Esophagus squamous epithelium (tissue), 5 donors: ENCODE results near the gene GTF2IRD2. TPM values are rescaled to one million over a fixed set of nuclear protein-coding genes. Genes with fewer than 3 reads are reported as not detected.
"Not testable (repeated sequence)": the region's sequence is repeated elsewhere in the genome, so short reads cannot be mapped to it uniquely, and the experiment has no call there.

Source experiments
- DNase-seq: peaks from one replicate; lab custom pipeline; 2025; lab: John Stamatoyannopoulos, UW
- H3K27ac ChIP-seq, 4 donors: fragments of 200-600 bp; sonication (generic); one replicate each; pipeline ENCODE4 v1.5.1; 2016 to 2019; ENCODE audit warnings: mild to moderate bottlenecking in 1 of 4
- H3K27me3 ChIP-seq, 4 donors: fragments of 200-600 bp; sonication (generic); 1 replicate in 3 of 4; 2 replicates in 1 of 4; pipeline versions ENCODE4 v1.5.1 to v1.6.0; 2017 to 2021; ENCODE audit warnings: antibody characterized with exemption in 1 of 4
- H3K36me3 ChIP-seq, 3 donors: fragments of 200-600 bp; sonication (generic); one replicate each; pipeline ENCODE4 v1.5.1; 2016 to 2019
- H3K4me1 ChIP-seq, 3 donors: fragments of 200-600 bp; sonication (generic); one replicate each; pipeline ENCODE4 v1.5.1; 2017 to 2019
- H3K4me3 ChIP-seq, 4 donors: fragments of 200-600 bp; sonication (generic); 1 replicate in 3 of 4; 2 replicates in 1 of 4; pipeline ENCODE4 v1.5.1; 2016 to 2019; ENCODE audit warnings: mild to moderate bottlenecking in 2 of 4, moderate library complexity in 1 of 4
- H3K9me3 ChIP-seq, 3 donors: fragments of 200-600 bp; sonication (generic); one replicate each; pipeline ENCODE4 v1.5.1; 2016 to 2019
- POLR2A ChIP-seq, 4 donors: fragments of 450-650 bp; IDR thresholded peaks; one replicate each; pipeline ENCODE4 v1.6.1; 2017; ENCODE audit warnings: antibody characterized with exemption in 4 of 4, mild to moderate bottlenecking in 4 of 4, moderate library complexity in 3 of 4
- WGBS, 2 donors: methylation state at CpG; one replicate each; pipeline ENCODE4 v1.1.5; 2018; 5-methylcytosine and 5-hydroxymethylcytosine counted together
- intact Hi-C: fragments of 100-400 bp; cut with DNase I; formaldehyde crosslinking; loops from one replicate; pipeline ENCODE4 v1.15.0; 2022
- total RNA-seq, 4 donors: library from RNA; depleted of rRNA; stranded (reverse); fragments of >200 nt; gene quantifications; one replicate each; pipeline ENCODE4 v1.1.0, GENCODE V29; 2016
- donor health status: DM: yes; HTN: yes; CAD: no.

The GTF2IRD2 gene
- 10 to 100 TPM in 1 of 4 donors, 1 to 10 TPM in 3; 3.3 to 19.5 (median 6.4) TPM for total RNA-seq

DNA sequence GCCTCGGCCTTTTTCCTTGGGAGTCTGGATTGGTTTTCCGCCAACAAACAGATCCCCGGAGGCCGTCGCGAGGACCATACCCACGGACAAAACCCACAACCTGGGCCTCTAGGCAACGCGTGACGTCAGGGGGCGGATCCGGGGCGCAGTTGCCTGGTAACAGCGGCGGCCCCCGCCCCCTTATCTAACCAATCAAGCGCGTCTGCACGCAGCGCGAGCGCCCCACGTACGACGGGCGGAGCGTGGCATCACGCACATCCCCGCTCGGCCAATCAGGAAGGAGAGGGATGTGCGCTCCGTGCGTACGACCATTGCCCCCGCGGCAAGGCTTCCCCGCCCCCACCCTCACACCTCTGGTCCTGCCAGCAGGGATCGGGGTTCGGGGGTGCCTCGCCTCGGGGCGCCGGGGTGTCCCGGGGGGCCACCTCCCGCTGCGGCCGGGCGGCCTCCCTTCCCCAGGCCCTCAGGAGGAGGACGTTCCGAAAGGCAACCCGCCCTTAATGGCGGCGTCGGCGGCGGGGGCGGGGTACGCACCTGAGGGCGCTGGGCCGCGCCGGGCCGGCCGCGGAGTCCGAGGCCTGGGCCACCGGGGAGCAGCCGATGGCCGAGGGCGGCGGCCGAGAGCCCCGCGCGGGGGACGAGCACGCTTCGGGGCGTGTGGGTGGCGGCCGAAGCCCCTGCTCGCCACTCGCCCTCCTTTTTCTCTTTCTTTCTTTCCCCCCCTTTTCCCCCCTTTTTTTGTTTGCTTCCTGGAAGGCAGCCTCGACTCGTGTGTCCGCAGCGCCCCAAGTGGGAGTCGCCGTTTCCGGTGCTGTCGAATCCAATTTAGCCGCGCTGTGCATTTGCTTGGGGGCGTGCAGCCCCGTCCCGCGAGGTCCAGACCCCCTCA lies at the start of gene GTF2IRD2:
TSS of gene GTF2IRD2 (minus strand) at position 773 of the 889 bp plus-strand sequence. CDS start 15,227 bp downstream, outside the sequence.
- H3K36me3 ChIP-seq, DNase-seq, intact Hi-C loops, H3K4me1 ChIP-seq, H3K27me3 ChIP-seq, H3K9me3 ChIP-seq: not testable (repeated sequence)
- peak within 1 kb of the TSS in 2 of 4 donors; percentile 25 to 54 for H3K4me3 ChIP-seq
- peak within 1 kb of the TSS in 2 of 4 donors; percentile 86 to 93 for H3K27ac ChIP-seq
- peak in 1 of 4 donors; percentile 14 for TF ChIP-seq POLR2A (IDR thresholded peaks at IDR 0.05)
- no CpG with 5 or more reads among the region's 97 CpGs for WGBS, 2 donors

- WGBS, 2 donors: no CpG with 5 or more reads among the region's 84 CpGs
- TF ChIP-seq POLR2A (IDR thresholded peaks at IDR 0.05): peak in 3 of 4 donors; percentile 6 to 63 (median 48)
- peak overlapping the region; percentile 36 to 73 (median 63) for H3K4me3 ChIP-seq
These were observed 39.0 kb upstream of the GTF2IRD2 start for GRCh38 chr7:74890158-74891123.

DNA sequence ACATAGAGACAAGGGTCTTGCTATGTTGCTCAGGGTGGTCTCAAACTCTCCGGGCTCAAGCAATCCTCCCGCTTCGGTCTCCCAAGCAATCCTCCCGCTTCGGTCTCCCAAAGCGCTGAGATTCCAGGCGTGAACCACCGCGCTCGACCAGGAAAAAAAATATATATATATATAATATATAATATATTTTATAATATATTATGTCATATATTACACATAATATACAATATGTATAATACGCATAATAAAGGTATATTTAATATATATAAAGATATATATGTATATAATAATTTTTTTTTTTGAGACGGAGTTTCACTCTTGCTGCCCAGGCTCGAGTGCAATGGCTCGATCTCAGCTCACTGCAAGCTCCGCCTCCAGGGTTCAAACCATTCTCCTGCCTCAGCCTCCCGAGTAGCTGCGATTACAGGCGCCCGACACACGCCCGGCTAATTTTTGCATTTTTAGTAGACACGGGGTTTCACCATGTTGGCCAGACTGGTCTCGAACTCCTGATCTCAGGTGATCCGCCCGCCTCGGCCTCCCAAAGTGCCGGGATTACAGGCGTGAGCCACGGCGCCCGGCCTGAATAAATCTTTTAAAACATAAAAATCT lies 38.2 kb upstream of the GTF2IRD2 start:
- H3K9me3 ChIP-seq, H3K4me1 ChIP-seq, H3K36me3 ChIP-seq, DNase-seq, intact Hi-C loops, H3K27me3 ChIP-seq, H3K27ac ChIP-seq: not testable (repeated sequence)
- H3K4me3 ChIP-seq: peak overlapping the region in 2 of 4 donors; percentile 19 to 30
- 70 to 80% methylated on average over 2 to 11 of the region's 31 CpGs for WGBS, 2 donors

More at GRCh38 chr7:74890158-74891123, 39.0 kb upstream of the GTF2IRD2 start:
- peak; percentile 22 for DNase-seq
- H3K36me3 ChIP-seq, H3K9me3 ChIP-seq, H3K4me1 ChIP-seq, intact Hi-C loops, H3K27me3 ChIP-seq: not testable (repeated sequence)
- peak overlapping the region; percentile 76 to 91 (median 90) for H3K27ac ChIP-seq

GRCh38 chr7:74885295-74885694 lies 33.9 kb upstream of the GTF2IRD2 start:
- DNase-seq, intact Hi-C loops, H3K27ac ChIP-seq, H3K4me1 ChIP-seq, H3K27me3 ChIP-seq, H3K4me3 ChIP-seq, H3K9me3 ChIP-seq: not testable (repeated sequence)
- peaks cover 0 to 25% (median 0%) of the 10 kb centered on the region in 3 donors for H3K36me3 ChIP-seq
- no CpG with 5 or more reads among the region's 3 CpGs for WGBS, 2 donors

- H3K4me3 ChIP-seq, H3K9me3 ChIP-seq, H3K27ac ChIP-seq, H3K4me1 ChIP-seq, H3K27me3 ChIP-seq, intact Hi-C loops, DNase-seq: not testable (repeated sequence)
- 83 to 100% methylated on average over 1 to 9 of the region's 9 CpGs for WGBS, 2 donors
- peaks cover 0 to 29% (median 0%) of the 10 kb centered on the region in 3 donors for H3K36me3 ChIP-seq
These were observed 30.7 kb upstream of the GTF2IRD2 start for GRCh38 chr7:74882110-74882509.

DNA sequence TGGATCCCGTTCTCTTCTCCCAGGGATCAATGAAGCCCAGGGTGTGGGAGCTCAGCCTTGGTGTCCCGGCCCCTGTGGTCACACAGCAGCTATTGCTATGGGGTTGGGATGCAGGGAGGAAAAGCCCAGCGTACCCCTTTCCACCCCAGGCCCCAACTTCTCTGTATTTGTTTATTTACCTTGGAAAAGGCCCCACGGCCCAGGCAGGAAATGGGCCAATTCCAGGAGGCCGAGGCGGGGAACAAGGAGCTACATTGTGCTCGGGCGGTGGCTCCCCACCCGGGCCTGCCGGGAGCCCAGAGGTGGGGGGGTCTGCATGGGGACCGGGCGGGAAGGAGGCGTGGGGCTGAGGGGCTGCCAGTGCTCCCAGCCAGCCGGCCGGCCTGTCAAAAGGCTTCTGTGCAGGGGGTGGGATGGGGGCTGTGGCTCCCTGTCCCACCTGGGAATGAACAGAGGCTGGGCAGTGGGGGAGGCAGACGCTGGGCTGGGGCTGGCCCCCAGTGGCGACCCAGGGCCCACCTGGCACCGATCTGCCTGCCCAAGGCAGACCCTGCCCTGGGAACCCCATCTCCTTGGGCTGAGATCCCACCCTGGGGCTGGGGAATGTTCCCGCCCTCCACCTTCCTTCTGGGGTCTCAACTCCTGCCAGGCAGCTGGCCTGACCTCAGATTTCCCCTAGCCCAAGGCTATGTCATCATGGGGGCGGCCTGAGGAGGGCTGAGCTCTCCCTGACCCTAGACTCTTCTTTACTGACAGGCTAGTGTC lies 23.5 kb upstream of the GTF2IRD2 start:
- intact Hi-C loops, H3K4me1 ChIP-seq, H3K9me3 ChIP-seq, H3K36me3 ChIP-seq, H3K4me3 ChIP-seq, DNase-seq, H3K27me3 ChIP-seq: not testable (repeated sequence)
- WGBS, 2 donors: no CpG with 5 or more reads among the region's 20 CpGs
- peak overlapping the region in 2 of 4 donors; percentile 33 to 44 for H3K27ac ChIP-seq

GRCh38 chr7:74874104-74874747 lies 22.8 kb upstream of the GTF2IRD2 start:
- DNase-seq, H3K27me3 ChIP-seq, H3K9me3 ChIP-seq, intact Hi-C loops, H3K27ac ChIP-seq, H3K36me3 ChIP-seq, H3K4me3 ChIP-seq, H3K4me1 ChIP-seq: not testable (repeated sequence)
- 80% methylated on average over 1 of the region's 10 CpGs; no CpG with 5 or more reads in 1 of the 2 donors for whole genome bisulfite sequencing, 2 donors

DNA sequence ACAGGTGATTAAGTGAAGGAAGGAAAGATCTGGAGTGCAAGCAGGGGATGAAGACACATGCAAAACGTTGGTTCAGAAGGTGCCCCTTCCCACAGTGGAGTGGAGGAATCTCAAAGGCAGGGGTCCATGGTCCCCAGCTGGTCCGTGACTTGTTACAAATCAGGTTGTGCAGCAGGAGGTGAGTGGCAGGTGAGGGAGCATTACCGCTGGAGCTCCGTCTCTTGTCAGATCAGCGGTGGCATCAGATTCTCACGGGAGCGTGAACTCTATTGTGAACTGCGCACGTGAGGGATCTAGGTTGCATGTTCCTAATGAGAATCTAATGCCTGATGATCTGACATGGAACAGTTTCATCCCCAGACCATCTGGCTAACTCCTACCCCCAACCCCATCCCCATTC lies 21.1 kb upstream of the GTF2IRD2 start:
- H3K4me3 ChIP-seq, H3K9me3 ChIP-seq, H3K27me3 ChIP-seq, DNase-seq, H3K36me3 ChIP-seq, H3K27ac ChIP-seq, H3K4me1 ChIP-seq, intact Hi-C loops: not testable (repeated sequence)
- 77 to 87% methylated on average over 4 to 6 of the region's 9 CpGs for WGBS, 2 donors

- H3K9me3 ChIP-seq, H3K27ac ChIP-seq, DNase-seq, H3K4me1 ChIP-seq, H3K27me3 ChIP-seq, intact Hi-C loops, H3K4me3 ChIP-seq, H3K36me3 ChIP-seq: not testable (repeated sequence)
- WGBS, 2 donors: 62 to 73% methylated on average over 8 of the region's 8 CpGs
These were observed 14.4 kb upstream of the GTF2IRD2 start for GRCh38 chr7:74865777-74866176.

DNA sequence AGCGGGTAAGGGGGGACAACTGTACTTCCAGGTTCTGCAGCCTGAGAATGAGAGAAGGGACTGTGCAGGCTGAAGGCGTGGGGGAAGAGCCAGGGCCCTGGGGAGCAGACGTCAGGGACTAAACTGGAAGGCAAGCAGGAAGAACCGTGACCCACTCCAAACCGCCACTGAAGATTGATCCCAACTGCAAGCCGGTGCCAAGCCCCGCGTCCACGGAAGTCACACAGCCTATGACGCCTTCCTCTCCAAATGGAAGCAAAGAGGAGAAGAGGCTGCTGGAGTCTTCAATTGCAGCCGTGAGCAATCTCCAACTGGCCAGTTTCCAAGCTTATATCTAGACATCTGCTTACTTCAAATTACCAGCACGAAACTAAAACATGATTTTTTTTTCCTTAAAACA lies 1.6 kb downstream of the GTF2IRD2 start:
- H3K9me3 ChIP-seq, H3K27me3 ChIP-seq, DNase-seq, H3K4me1 ChIP-seq, H3K27ac ChIP-seq, H3K36me3 ChIP-seq, intact Hi-C loops, H3K4me3 ChIP-seq: not testable (repeated sequence)
- WGBS, 2 donors: no CpG with 5 or more reads among the region's 12 CpGs

DNA sequence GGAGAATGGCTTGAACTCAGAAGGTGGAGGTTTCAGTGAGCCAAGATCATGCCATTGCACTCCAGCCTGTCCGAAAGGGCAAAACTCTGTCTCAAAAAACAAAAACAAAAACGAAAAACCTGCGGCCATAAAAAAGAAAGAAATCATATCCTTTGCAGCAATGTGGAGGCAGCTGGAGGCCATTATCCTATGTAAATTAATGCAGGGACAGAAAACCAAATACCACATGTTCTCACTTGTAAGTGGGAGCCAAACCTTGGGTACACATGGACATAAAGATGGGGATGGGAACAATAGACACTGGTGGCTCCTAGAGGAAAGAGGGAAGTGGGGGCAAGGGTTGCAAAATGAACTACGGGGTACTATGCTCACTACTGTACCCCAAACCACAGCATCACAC lies 21.0 kb downstream of the GTF2IRD2 start:
- H3K27ac ChIP-seq, H3K27me3 ChIP-seq, H3K9me3 ChIP-seq, H3K4me1 ChIP-seq, H3K4me3 ChIP-seq, DNase-seq, H3K36me3 ChIP-seq, intact Hi-C loops: not testable (repeated sequence)
- no CpG with 5 or more reads among the region's 4 CpGs for WGBS, 2 donors
